ENCODE data around the gene FAM83B. TPM values are rescaled to one million over a fixed set of nuclear protein-coding genes. Genes with fewer than 3 reads are reported as not detected.

Gene FAM83B
- total and polyA plus RNA-seq, 7 donors: 0.04 to 1.7 (median 0.47) TPM

DNA sequence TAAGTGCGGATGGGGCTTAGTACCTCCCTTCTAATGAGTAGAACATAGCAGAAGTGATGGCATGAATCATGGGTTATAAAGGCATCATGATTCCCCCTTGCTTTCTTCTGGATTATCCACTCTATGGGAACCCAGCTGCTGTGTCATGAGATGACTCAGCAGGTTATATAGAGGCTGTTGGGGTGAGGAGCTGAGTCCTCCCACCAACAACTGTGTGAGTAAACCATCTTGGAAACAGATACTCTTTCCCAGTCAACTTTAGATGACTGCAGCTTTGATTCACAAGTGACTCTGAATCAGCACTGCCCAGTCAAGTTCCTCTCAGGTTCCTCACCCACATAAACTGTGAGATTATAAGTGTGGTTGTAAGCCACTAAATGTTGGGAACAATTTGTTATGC, 46.3 kb downstream of the FAM83B start:
- DNase-seq: no peak
- H3K9me3 ChIP-seq: no peaks in the 10 kb centered on the region
- H3K4me1 ChIP-seq: no peaks in the 10 kb centered on the region
- ATAC-seq: peak; percentile 64 to 86 (median 80)
- TF ChIP-seq, protein P1, sequence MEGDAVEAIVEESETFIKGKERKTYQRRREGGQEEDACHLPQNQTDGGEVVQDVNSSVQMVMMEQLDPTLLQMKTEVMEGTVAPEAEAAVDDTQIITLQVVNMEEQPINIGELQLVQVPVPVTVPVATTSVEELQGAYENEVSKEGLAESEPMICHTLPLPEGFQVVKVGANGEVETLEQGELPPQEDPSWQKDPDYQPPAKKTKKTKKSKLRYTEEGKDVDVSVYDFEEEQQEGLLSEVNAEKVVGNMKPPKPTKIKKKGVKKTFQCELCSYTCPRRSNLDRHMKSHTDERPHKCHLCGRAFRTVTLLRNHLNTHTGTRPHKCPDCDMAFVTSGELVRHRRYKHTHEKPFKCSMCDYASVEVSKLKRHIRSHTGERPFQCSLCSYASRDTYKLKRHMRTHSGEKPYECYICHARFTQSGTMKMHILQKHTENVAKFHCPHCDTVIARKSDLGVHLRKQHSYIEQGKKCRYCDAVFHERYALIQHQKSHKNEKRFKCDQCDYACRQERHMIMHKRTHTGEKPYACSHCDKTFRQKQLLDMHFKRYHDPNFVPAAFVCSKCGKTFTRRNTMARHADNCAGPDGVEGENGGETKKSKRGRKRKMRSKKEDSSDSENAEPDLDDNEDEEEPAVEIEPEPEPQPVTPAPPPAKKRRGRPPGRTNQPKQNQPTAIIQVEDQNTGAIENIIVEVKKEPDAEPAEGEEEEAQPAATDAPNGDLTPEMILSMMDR (IDR thresholded peaks at IDR 0.05): no peak
- no peak overlapping the region for H3K27ac ChIP-seq
- H3K36me3 ChIP-seq (ENCODE audit: insufficient read depth in 1 of 2, low read depth in 1 of 2): no peaks in the 10 kb centered on the region
- 87 to 97% (median 96%) methylated on average over 1 of the region's 1 CpG for WGBS, 3 donors
- intact Hi-C loops (cut with DNase I): no loop called here
- H3K4me3 ChIP-seq: no peak overlapping the region
- no peaks in the 10 kb centered on the region for H3K27me3 ChIP-seq (ENCODE audit: insufficient read depth in 3 of 3, low read length in 2 of 3)

DNA sequence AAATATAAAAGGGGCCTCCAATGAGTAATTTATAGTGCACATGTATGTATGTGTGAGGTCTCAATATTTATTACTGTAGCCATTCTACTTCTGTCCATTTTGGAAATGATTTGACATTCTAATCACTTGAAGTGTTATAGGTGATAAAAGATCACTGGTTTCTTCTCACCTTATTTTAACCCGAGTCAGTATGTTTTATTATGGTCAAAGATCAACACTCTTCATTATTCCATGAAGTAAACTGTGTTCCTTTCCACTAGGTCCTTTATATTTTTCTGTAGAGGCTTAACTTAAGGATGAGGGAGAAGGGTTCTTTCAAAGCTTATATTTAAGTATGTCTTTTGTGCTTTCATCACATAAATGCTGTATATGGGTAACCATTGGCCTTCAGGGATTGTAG, 47.2 kb downstream of the FAM83B start:
- DNase-seq (no peak), ATAC-seq (no peak)
- Histone ChIP-seq H3K4me3 (no peak overlapping the region), H3K36me3 (ENCODE audit: insufficient read depth in 1 of 2, low read depth in 1 of 2) (no peaks in the 10 kb centered on the region), H3K27me3 (ENCODE audit: insufficient read depth in 3 of 3, low read length in 2 of 3) (no peaks in the 10 kb centered on the region), H3K9me3 (no peaks in the 10 kb centered on the region), H3K4me1 (no peaks in the 10 kb centered on the region), H3K27ac (no peak overlapping the region)
- TF ChIP-seq, protein P1 (IDR thresholded peaks at IDR 0.05): no peak
- WGBS, 3 donors: 66 to 75% (median 73%) methylated on average over 1 of the region's 1 CpG
- intact Hi-C loops (cut with DNase I): no loop called here

DNA sequence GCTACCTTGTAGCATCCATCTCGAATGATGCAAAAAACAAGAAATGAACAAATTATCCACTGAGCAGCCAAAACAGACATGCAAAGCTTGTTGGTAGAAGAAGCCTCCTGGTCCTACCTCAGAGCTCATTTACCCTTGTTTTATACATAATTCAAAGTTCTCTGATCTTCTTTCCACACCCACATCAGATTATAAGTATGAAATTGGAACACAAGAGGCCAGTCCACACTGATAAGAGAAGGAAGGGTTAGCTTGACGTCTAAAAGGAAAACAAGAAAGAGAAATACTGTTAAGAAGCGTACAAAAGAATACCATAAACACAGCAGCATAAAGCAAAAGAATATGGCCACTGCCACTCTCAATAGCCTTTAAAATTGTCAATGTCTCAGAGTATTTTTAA, 49.7 kb downstream of the FAM83B start:
- DNase-seq: no peak
- 82 to 84% (median 82%) methylated on average over 3 of the region's 3 CpGs for WGBS, 3 donors

DNA sequence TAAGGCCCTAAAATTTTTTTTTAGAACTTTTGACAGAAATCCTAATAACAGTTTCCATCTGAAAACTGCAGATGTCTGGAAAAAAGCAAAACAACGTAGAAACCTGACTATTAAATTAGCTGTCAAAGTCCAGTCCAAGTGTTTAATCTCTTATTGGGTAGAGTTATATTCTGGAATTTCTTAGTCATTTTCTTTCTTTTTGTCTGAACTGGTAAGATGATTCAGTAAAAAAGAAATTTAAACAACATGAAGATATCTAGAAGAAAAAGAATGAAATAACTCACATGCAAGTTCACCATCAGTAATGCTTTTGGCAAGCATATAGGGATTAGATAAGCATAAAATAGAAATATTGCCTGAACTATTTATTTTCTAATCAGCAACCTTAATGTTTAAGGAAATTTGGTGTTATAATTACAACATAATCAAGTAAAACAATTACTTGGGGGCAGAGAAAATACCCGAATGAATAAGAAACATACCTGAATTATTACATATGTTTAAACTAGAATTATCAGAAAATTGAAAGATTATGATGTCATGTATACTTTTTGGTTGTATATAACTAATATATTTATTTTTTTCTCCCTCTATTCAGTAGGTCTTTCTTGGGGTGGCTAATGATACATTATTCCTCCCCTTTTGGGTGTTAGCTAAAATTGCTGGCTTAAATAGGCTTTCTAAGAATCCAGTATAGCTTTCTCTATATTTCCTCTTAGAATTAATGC, 51.1 kb downstream of the FAM83B start:
- Histone ChIP-seq H3K36me3 (ENCODE audit: insufficient read depth in 1 of 2, low read depth in 1 of 2) (no peaks in the 10 kb centered on the region), H3K9me3 (no peaks in the 10 kb centered on the region), H3K4me1 (no peaks in the 10 kb centered on the region), H3K27ac (no peak overlapping the region), H3K27me3 (ENCODE audit: insufficient read depth in 3 of 3, low read length in 2 of 3) (no peaks in the 10 kb centered on the region), H3K4me3 (no peak overlapping the region)
- TF ChIP-seq, protein P1 (IDR thresholded peaks at IDR 0.05): no peak
- intact Hi-C loops (cut with DNase I): no loop called here
- DNase-seq: no peak
- ATAC-seq: no peak
- 70 to 73% (median 70%) methylated on average over 2 of the region's 2 CpGs for WGBS, 3 donors

More for the DNA sequence above, 49.7 kb downstream of the FAM83B start:
- H3K27ac ChIP-seq: no peak overlapping the region
- H3K36me3 ChIP-seq (ENCODE audit: insufficient read depth in 1 of 2, low read depth in 1 of 2): no peaks in the 10 kb centered on the region
- no peaks in the 10 kb centered on the region for H3K9me3 ChIP-seq
- H3K4me1 ChIP-seq: no peaks in the 10 kb centered on the region
- intact Hi-C loops (cut with DNase I): no loop called here
- TF ChIP-seq, protein P1 (IDR thresholded peaks at IDR 0.05): no peak
- no peak for ATAC-seq
- no peaks in the 10 kb centered on the region for H3K27me3 ChIP-seq (ENCODE audit: insufficient read depth in 3 of 3, low read length in 2 of 3)
- no peak overlapping the region for H3K4me3 ChIP-seq

DNA sequence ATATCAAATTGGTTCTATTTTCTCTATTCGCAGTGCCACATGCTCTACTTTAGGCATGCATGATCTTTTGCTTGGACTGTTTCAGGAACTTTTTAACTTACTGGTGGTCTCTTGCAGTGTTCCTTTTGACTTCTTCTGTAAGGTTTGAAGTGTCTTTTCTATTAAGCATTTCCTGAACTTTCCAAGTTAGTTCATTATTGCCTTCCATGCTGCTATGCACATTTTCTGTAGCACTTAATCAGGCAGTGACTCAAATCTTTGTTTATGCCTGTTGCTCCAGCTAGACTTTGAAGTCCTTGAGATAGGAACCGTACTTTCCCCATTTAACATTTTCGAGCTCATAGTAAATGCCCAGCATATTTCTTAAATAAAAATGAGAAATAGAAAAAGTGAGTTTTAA, 52.2 kb downstream of the FAM83B start:
- Histone ChIP-seq H3K27me3 (ENCODE audit: insufficient read depth in 3 of 3, low read length in 2 of 3) (no peaks in the 10 kb centered on the region), H3K36me3 (ENCODE audit: insufficient read depth in 1 of 2, low read depth in 1 of 2) (no peaks in the 10 kb centered on the region), H3K4me3 (no peak overlapping the region), H3K9me3 (no peaks in the 10 kb centered on the region), H3K27ac (no peak overlapping the region), H3K4me1 (no peaks in the 10 kb centered on the region)
- intact Hi-C loops (cut with DNase I): no loop called here
- WGBS, 3 donors: 89 to 95% (median 91%) methylated on average over 3 of the region's 3 CpGs
- TF ChIP-seq, protein P1 (IDR thresholded peaks at IDR 0.05): no peak
- ATAC-seq: no peak
- DNase-seq: no peak
